ENCODE measurements around the gene MRPS25. TPM values are rescaled to one million over a fixed set of nuclear protein-coding genes. Genes with fewer than 3 reads are reported as not detected.

The MRPS25 gene
- total and polyA plus RNA-seq, 2 donors (not counting 3 experiments of a cell fraction or from before 2014, with no cell fraction given) = 32.5 to 68.7 TPM

DNA sequence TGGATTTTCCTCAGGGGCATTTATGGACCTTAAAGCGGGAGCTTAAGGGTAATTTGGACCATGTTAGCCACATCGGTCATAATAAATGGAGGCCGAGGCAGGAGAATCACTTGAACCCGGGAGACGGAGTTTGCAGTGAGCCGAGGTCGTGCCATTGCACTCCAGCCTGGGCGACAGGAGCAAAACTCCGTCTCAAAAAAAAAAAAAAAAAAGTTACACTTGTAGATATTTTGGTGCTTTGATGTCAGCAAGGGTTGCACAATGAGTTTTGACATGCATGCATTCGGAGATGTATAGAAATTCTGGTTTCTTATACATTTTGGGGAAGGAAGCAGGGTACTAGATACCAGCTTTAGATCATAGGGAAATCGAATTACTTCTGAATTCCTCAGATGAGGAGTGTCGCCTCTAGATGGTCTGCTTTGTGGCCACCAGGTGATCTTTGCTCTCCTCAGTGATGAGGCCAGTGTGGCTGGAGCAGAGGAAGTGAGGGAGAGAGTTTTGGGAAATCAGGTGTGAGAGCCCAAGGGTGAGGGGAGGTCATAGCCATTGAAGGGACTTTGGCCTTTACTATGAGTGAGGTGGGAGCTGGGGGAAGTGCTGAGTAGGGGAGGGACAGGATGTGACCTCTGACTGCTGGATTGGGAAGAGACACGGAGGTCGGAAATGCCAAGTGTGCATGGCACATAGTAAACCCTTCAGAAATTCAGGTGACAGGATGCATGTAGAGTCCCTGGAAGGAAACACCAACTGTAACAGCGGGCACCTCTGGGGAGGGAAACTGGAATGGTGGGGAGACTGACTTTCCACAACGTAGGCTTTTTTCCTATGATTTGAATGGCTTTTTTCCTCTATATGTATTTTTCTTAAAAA is 42.2 kb upstream of the MRPS25 start:
- Histone ChIP-seq H2AFZ (ENCODE audit: low read depth, low read length) (no peak overlapping the region), H3K36me3 (ENCODE audit: control insufficient read depth in 2 of 2, extremely low read depth in 1 of 2, insufficient read depth in 2 of 2, low read length in 2 of 2) (no peaks in the 10 kb centered on the region), H3K27me3 (ENCODE audit: control insufficient read depth in 2 of 2, insufficient read depth in 2 of 2, low read length in 2 of 2) (peaks cover 2 to 3% of the 10 kb centered on the region in 2 experiments), H3K79me2 (ENCODE audit: control insufficient read depth, insufficient read depth, low read length) (no peaks in the 10 kb centered on the region), H3K27ac (ENCODE audit: insufficient read depth, low read depth, low read length) (no peak overlapping the region), H3K4me3 (replicated peaks in 1 of 3; ENCODE audit: insufficient read depth in 1 of 3, low read depth in 1 of 3, low read length in 3 of 3) (no peak overlapping the region), H3K9me3 (replicated peaks; ENCODE audit: control insufficient read depth, insufficient read depth, low read length) (no peaks in the 10 kb centered on the region), H3K9me1 (replicated peaks; ENCODE audit: control insufficient read depth, extremely low read depth, insufficient read depth, low read length) (no peaks in the 10 kb centered on the region), H4K20me1 (replicated peaks; ENCODE audit: control insufficient read depth, extremely low read depth, insufficient read depth, low read length) (no peaks in the 10 kb centered on the region), H3K4me2 (ENCODE audit: insufficient read depth, low read length) (no peak overlapping the region), H3K4me1 (ENCODE audit: control insufficient read depth, extremely low read depth, insufficient read depth, low read length) (no peaks in the 10 kb centered on the region), H3K9ac (replicated peaks; ENCODE audit: extremely low read depth, insufficient read depth, low read length) (no peak overlapping the region)
- POLR2A ChIA-PET = no interaction called here
- dilution Hi-C loops (cut with MboI; ENCODE audit: extremely low pct_ligation_motif_present, low sequenced_read_pairs) (no loop called here), intact Hi-C loops (cut with micrococcal nuclease) (loop anchor here (5.0 kb wide), 1 partner anchor 150 kb away; no protein-coding TSS in a partner anchor)
- CTCF ChIA-PET = interaction anchor here (0.6 to 2.7 kb wide), 23 partner anchors 8 to 705 kb away, joined by 3 to 24 read pairs (median 5); partner anchors contain the start of genes CAPN7 and RBSN
- DNase-seq (ENCODE audit: low read depth, low spot score) = no peak
- BruUV-seq (replicated peaks) = no TSS peak
- no peak for FAIRE-seq
- TF ChIP-seq, protein P1, sequence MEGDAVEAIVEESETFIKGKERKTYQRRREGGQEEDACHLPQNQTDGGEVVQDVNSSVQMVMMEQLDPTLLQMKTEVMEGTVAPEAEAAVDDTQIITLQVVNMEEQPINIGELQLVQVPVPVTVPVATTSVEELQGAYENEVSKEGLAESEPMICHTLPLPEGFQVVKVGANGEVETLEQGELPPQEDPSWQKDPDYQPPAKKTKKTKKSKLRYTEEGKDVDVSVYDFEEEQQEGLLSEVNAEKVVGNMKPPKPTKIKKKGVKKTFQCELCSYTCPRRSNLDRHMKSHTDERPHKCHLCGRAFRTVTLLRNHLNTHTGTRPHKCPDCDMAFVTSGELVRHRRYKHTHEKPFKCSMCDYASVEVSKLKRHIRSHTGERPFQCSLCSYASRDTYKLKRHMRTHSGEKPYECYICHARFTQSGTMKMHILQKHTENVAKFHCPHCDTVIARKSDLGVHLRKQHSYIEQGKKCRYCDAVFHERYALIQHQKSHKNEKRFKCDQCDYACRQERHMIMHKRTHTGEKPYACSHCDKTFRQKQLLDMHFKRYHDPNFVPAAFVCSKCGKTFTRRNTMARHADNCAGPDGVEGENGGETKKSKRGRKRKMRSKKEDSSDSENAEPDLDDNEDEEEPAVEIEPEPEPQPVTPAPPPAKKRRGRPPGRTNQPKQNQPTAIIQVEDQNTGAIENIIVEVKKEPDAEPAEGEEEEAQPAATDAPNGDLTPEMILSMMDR (IDR thresholded peaks at IDR 0.05; ENCODE audit: extremely low read depth in 1 of 2, insufficient read depth in 1 of 2, low read depth in 1 of 2, low read length in 2 of 2) = no peak
- TF ChIP-seq POLR2A (IDR thresholded peaks at IDR 0.05; ENCODE audit: low read depth, low read length) (no peak), JUN (IDR thresholded peaks at IDR 0.05; ENCODE audit: borderline replicate concordance, insufficient read depth, insufficient read length, low read depth) (no peak), EZH2 (IDR thresholded peaks at IDR 0.05; ENCODE audit: borderline replicate concordance, low read depth, low read length, severe bottlenecking) (no peak), FOS (IDR thresholded peaks at IDR 0.05; ENCODE audit: borderline replicate concordance, insufficient read depth, low read length) (no peak)
- TF ChIP-seq, protein P2, sequence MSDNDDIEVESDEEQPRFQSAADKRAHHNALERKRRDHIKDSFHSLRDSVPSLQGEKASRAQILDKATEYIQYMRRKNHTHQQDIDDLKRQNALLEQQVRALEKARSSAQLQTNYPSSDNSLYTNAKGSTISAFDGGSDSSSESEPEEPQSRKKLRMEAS (IDR thresholded peaks at IDR 0.05; ENCODE audit: insufficient read depth, insufficient read length) = no peak

All from endothelial cell of umbilical vein (primary cell).